GM12878 (cell line): Measurements from ENCODE around the gene GLRX5. TPM values are rescaled to one million over a fixed set of nuclear protein-coding genes. Genes with fewer than 3 reads are reported as not detected.

Experiments used
- ATF7 ChIP-seq: fragments of 450-650 bp; IDR thresholded peaks from 2 replicates; pipeline ENCODE4 v1.6.1; 2016; ENCODE audit warnings: low read depth, mild to moderate bottlenecking
- BRCA1 ChIP-seq: IDR thresholded peaks from 2 replicates; pipeline ENCODE4 v1.6.1; 2011; ENCODE audit warnings: low read depth, low read length, improper control_type of control experiment
- CHD2 ChIP-seq: IDR thresholded peaks from 2 replicates; pipeline ENCODE4 v1.6.1; 2011; ENCODE audit warnings: low read depth, low read length, improper control_type of control experiment, borderline replicate concordance
- GATAD2B ChIP-seq: fragments of 450-650 bp; conservative IDR thresholded peaks from 2 replicates; pipeline ENCODE4 v1.6.1; 2017; ENCODE audit warnings: low read depth, mild to moderate bottlenecking, moderate library complexity
- HDAC6 ChIP-seq: fragments of 200-600 bp; sonication (generic); IDR thresholded peaks from one replicate; pipeline ENCODE4 v1.8.0; 2017; ENCODE audit warnings: antibody characterized with exemption; ENCODE audit not compliant: unreplicated experiment
- NR2F1 ChIP-seq: fragments of 450-650 bp; conservative IDR thresholded peaks from 2 replicates; pipeline ENCODE4 v1.6.1; 2017; ENCODE audit warnings: mild to moderate bottlenecking
- SIN3A ChIP-seq: IDR thresholded peaks from 2 replicates; pipeline ENCODE4 v1.6.1; 2012; ENCODE audit warnings: low read depth, low read length, improper control_type of control experiment
- TARDBP ChIP-seq: IDR thresholded peaks from 2 replicates; pipeline ENCODE4 v1.6.1; 2016; ENCODE audit warnings: borderline replicate concordance
- ZZZ3 ChIP-seq: IDR thresholded peaks from 2 replicates; pipeline ENCODE4 v1.6.1; 2011; ENCODE audit warnings: low read depth; ENCODE audit not compliant: control insufficient read depth, insufficient read length
- polyA plus RNA-seq, 11 experiments: library from polyadenylated mRNA; depleted of rRNA in 4 of 11; unstranded in 6 of 11; stranded (reverse) in 5 of 11; fragments of >200 nt; fragmentation: Nextera tagmentation in 4 of 11; fragmentation: Illumina TruSeq in 1 of 11; extraction: Ambion mirVana in 4 of 11; extraction: Trizol in 1 of 11; gene quantifications; 1 replicate in 1 of 11; 2 replicates in 10 of 11; pipeline versions ENCODE4 v1.2.1 to v1.2.3, GENCODE V29; 2011 to 2016; ENCODE audit warnings: inconsistent platforms in 2 of 11, missing spikeins in 2 of 11, low read depth in 1 of 11
- total RNA-seq, 4 experiments: library from RNA; depleted of rRNA in 3 of 4; stranded (reverse); fragments of >200 nt in 3 of 4; fragmentation: Illumina TruSeq in 1 of 4; extraction: Trizol in 1 of 4; gene quantifications; 2 replicates each; pipeline versions ENCODE4 v1.2.1 to v1.2.3, GENCODE V29; 2013 to 2021
- TF ChIP-seq, protein P1 (sequence below): fragments of 450-650 bp; IDR thresholded peaks from 2 replicates; pipeline ENCODE4 v1.6.1; 2017; ENCODE audit warnings: antibody characterized with exemption, mild to moderate bottlenecking, moderate library complexity
- TF ChIP-seq, protein P2 (sequence below): fragments of 450-650 bp; IDR thresholded peaks from 2 replicates; pipeline ENCODE4 v1.6.1; 2018; ENCODE audit warnings: mild to moderate bottlenecking, low read depth, moderate library complexity; ENCODE audit not compliant: partially characterized antibody
- TF ChIP-seq, protein P3 (sequence below): IDR thresholded peaks from 2 replicates; pipeline ENCODE4 v1.6.1; 2011; ENCODE audit warnings: borderline replicate concordance, low read depth, mild to moderate bottlenecking, moderate library complexity, low read length; ENCODE audit not compliant: insufficient read depth, poor library complexity, severe bottlenecking

Gene GLRX5
- total and polyA plus RNA-seq, 10 of the 15 experiments (the other 5 are each of a cell fraction or from before 2014, with no cell fraction given), result 12.8 to 139 (median 55.4) TPM

- TF ChIP-seq, protein P1, sequence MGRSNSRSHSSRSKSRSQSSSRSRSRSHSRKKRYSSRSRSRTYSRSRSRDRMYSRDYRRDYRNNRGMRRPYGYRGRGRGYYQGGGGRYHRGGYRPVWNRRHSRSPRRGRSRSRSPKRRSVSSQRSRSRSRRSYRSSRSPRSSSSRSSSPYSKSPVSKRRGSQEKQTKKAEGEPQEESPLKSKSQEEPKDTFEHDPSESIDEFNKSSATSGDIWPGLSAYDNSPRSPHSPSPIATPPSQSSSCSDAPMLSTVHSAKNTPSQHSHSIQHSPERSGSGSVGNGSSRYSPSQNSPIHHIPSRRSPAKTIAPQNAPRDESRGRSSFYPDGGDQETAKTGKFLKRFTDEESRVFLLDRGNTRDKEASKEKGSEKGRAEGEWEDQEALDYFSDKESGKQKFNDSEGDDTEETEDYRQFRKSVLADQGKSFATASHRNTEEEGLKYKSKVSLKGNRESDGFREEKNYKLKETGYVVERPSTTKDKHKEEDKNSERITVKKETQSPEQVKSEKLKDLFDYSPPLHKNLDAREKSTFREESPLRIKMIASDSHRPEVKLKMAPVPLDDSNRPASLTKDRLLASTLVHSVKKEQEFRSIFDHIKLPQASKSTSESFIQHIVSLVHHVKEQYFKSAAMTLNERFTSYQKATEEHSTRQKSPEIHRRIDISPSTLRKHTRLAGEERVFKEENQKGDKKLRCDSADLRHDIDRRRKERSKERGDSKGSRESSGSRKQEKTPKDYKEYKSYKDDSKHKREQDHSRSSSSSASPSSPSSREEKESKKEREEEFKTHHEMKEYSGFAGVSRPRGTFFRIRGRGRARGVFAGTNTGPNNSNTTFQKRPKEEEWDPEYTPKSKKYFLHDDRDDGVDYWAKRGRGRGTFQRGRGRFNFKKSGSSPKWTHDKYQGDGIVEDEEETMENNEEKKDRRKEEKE, result no peak
- TF ChIP-seq TARDBP, result no peak
- TF ChIP-seq GATAD2B, result no peak
- TF ChIP-seq HDAC6, result no peak
- TF ChIP-seq ATF7, result no peak
- no peak for TF ChIP-seq CHD2
- TF ChIP-seq NR2F1, result no peak
- TF ChIP-seq, protein P2, sequence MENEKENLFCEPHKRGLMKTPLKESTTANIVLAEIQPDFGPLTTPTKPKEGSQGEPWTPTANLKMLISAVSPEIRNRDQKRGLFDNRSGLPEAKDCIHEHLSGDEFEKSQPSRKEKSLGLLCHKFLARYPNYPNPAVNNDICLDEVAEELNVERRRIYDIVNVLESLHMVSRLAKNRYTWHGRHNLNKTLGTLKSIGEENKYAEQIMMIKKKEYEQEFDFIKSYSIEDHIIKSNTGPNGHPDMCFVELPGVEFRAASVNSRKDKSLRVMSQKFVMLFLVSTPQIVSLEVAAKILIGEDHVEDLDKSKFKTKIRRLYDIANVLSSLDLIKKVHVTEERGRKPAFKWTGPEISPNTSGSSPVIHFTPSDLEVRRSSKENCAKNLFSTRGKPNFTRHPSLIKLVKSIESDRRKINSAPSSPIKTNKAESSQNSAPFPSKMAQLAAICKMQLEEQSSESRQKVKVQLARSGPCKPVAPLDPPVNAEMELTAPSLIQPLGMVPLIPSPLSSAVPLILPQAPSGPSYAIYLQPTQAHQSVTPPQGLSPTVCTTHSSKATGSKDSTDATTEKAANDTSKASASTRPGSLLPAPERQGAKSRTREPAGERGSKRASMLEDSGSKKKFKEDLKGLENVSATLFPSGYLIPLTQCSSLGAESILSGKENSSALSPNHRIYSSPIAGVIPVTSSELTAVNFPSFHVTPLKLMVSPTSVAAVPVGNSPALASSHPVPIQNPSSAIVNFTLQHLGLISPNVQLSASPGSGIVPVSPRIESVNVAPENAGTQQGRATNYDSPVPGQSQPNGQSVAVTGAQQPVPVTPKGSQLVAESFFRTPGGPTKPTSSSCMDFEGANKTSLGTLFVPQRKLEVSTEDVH, result no peak
- TF ChIP-seq, protein P3, sequence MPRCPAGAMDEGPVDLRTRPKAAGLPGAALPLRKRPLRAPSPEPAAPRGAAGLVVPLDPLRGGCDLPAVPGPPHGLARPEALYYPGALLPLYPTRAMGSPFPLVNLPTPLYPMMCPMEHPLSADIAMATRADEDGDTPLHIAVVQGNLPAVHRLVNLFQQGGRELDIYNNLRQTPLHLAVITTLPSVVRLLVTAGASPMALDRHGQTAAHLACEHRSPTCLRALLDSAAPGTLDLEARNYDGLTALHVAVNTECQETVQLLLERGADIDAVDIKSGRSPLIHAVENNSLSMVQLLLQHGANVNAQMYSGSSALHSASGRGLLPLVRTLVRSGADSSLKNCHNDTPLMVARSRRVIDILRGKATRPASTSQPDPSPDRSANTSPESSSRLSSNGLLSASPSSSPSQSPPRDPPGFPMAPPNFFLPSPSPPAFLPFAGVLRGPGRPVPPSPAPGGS, result no peak
- TF ChIP-seq ZZZ3, result no peak
- no peak for TF ChIP-seq BRCA1
- no peak for TF ChIP-seq SIN3A
Observed at GRCh38 chr14:95547272-95547625, 12.4 kb downstream of the GLRX5 start (continued).
